ENCODE measurements around the gene STAB1. TPM values are rescaled to one million over a fixed set of nuclear protein-coding genes. Genes with fewer than 3 reads are reported as not detected.

The STAB1 gene
- total RNA-seq, 1 experiment from 2014 or later: 0.33 TPM

DNA sequence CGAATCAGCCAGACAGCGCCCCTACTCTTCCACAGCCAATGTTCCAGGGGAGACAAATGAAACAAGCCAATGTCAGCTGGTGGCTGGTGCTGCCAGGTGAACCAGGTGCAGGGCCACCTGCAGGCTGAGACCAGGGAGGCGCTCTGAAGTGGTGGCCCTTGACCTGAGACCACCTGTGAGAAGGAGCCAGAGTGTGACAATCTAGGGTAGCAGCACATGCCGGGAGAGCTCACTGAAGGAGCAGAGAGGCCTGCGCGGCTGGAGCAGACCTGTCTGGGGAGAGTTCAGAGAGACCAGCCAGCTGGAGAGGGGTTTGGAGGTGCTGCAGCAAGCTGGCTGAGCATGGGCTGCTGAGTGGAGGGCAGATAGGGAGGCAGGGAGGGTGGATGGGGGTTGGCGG is 693 bp upstream of the STAB1 start:
- intact Hi-C loops (cut with micrococcal nuclease): no loop called here
- BruUV-seq (replicated peaks): no TSS peak
- ChIA-PET CTCF (no interaction called here), POLR2A (ENCODE audit: unreplicated experiment) (no interaction called here)
- Histone ChIP-seq H3K9me3 (ENCODE audit: low read length) (no peaks in the 10 kb centered on the region), H2AFZ (ENCODE audit: low read length) (no peak overlapping the region), H3K27ac (ENCODE audit: low read length) (no peak overlapping the region), H3K4me2 (ENCODE audit: low read length) (no peak overlapping the region), H3K36me3 (ENCODE audit: low read depth, low read length) (peaks cover 12% of the 10 kb centered on the region; the same call in 1 of the 2 replicates), H3F3A (ENCODE audit: low read length, unreplicated experiment) (no peaks in the 10 kb centered on the region), H3K4me1 (ENCODE audit: insufficient read depth, low read length) (no peaks in the 10 kb centered on the region), H3K9ac (ENCODE audit: low read length) (no peak overlapping the region), H3K79me2 (ENCODE audit: low read length) (no peaks in the 10 kb centered on the region), H3K4me3 (ENCODE audit: low read length) (no peak overlapping the region), H3K27me3 (ENCODE audit: low read length) (no peaks in the 10 kb centered on the region), H3K9me2 (replicated peaks; ENCODE audit: low read length) (no peaks in the 10 kb centered on the region), H4K20me1 (ENCODE audit: low read length) (no peaks in the 10 kb centered on the region)
- no peak for ATAC-seq
- no peak for DNase-seq
- TF ChIP-seq EZH2 (IDR thresholded peaks at IDR 0.05; ENCODE audit: low read length, unreplicated experiment) (no peak), EZH2phosphoT487 (IDR thresholded peaks at IDR 0.05; ENCODE audit: borderline replicate concordance, low read length) (no peak)
- TF ChIP-seq, protein P1, sequence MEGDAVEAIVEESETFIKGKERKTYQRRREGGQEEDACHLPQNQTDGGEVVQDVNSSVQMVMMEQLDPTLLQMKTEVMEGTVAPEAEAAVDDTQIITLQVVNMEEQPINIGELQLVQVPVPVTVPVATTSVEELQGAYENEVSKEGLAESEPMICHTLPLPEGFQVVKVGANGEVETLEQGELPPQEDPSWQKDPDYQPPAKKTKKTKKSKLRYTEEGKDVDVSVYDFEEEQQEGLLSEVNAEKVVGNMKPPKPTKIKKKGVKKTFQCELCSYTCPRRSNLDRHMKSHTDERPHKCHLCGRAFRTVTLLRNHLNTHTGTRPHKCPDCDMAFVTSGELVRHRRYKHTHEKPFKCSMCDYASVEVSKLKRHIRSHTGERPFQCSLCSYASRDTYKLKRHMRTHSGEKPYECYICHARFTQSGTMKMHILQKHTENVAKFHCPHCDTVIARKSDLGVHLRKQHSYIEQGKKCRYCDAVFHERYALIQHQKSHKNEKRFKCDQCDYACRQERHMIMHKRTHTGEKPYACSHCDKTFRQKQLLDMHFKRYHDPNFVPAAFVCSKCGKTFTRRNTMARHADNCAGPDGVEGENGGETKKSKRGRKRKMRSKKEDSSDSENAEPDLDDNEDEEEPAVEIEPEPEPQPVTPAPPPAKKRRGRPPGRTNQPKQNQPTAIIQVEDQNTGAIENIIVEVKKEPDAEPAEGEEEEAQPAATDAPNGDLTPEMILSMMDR (conservative IDR thresholded peaks at IDR 0.05; ENCODE audit: low read depth, low read length): no peak

DNA sequence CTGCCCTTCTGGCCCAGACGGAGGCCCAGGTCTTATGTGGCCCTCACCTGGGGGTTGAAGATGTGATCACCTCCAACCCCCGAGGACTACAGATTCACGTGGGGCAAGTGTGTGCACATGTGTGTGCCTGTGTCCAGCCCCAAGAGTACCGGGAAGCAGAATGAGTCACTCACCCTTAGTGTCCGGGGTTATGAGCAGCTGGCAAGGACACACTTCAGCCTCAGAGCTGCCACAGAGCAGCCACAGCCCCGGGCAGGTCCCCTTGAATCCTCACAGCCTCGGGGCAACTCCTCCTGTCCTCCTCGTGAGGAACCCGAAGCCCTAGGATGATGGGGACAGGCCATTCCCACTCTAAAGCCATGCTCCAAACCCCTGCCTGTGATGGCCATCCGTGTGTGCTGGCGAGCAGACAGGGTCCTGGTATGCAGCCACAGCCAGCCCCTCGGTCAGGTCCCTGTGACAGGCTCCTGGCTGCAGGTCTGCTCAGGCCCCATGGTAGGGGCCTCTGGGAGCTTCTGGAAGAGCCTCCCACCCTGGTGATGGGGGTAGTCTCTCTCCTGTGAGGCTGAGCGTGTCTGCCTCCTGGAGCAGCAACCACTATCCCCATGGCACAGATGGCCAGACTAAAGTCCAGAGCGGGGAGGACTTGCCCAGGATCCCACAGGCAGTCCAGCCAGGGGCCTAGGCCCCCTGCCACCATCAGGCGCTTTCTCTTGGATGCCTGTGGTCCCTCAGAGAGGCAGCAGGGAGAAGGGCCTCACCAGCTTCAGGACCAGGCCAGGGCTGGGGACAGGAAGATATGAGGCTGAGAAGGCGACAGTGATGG is 852 bp downstream of the STAB1 start:
- no peaks in the 10 kb centered on the region for H3K79me2 ChIP-seq (ENCODE audit: low read length)
- H3K27ac ChIP-seq (ENCODE audit: low read length): no peak overlapping the region
- H3K4me2 ChIP-seq (ENCODE audit: low read length): no peak overlapping the region
- no peaks in the 10 kb centered on the region for H3K27me3 ChIP-seq (ENCODE audit: low read length)
- H3F3A ChIP-seq (ENCODE audit: low read length, unreplicated experiment): no peaks in the 10 kb centered on the region
- no peaks in the 10 kb centered on the region for H3K9me3 ChIP-seq (ENCODE audit: low read length)
- ChIA-PET CTCF (no interaction called here), POLR2A (ENCODE audit: unreplicated experiment) (no interaction called here)
- H3K9ac ChIP-seq (ENCODE audit: low read length): no peak overlapping the region
- no TSS peak for BruUV-seq (replicated peaks)
- DNase-seq (no peak), ATAC-seq (peak; percentile 52)
- no peaks in the 10 kb centered on the region for H3K9me2 ChIP-seq (replicated peaks; ENCODE audit: low read length)
- intact Hi-C loops (cut with micrococcal nuclease): no loop called here
- H3K36me3 ChIP-seq (ENCODE audit: low read depth, low read length): peaks cover 12% of the 10 kb centered on the region; the same call in 1 of the 2 replicates
- H2AFZ ChIP-seq (ENCODE audit: low read length): no peak overlapping the region
- TF ChIP-seq EZH2phosphoT487 (IDR thresholded peaks at IDR 0.05; ENCODE audit: borderline replicate concordance, low read length): no peak
- H4K20me1 ChIP-seq (ENCODE audit: low read length): no peaks in the 10 kb centered on the region
- H3K4me3 ChIP-seq (ENCODE audit: low read length): no peak overlapping the region
- H3K4me1 ChIP-seq (ENCODE audit: insufficient read depth, low read length): no peaks in the 10 kb centered on the region

- no peak overlapping the region for H3K27ac ChIP-seq (ENCODE audit: low read length)
- TF ChIP-seq EZH2 (IDR thresholded peaks at IDR 0.05; ENCODE audit: low read length, unreplicated experiment): no peak
- TF ChIP-seq, protein P1 (conservative IDR thresholded peaks at IDR 0.05; ENCODE audit: low read depth, low read length): no peak
- TF ChIP-seq EZH2phosphoT487 (IDR thresholded peaks at IDR 0.05; ENCODE audit: borderline replicate concordance, low read length): no peak
- H3K4me3 ChIP-seq (ENCODE audit: low read length): no peak overlapping the region
- no peaks in the 10 kb centered on the region for H3K9me3 ChIP-seq (ENCODE audit: low read length)
- no peaks in the 10 kb centered on the region for H3K4me1 ChIP-seq (ENCODE audit: insufficient read depth, low read length)
- H3K27me3 ChIP-seq (ENCODE audit: low read length): no peaks in the 10 kb centered on the region
- no peak overlapping the region for H2AFZ ChIP-seq (ENCODE audit: low read length)
- POLR2A ChIA-PET (ENCODE audit: unreplicated experiment): no interaction called here
- no peak overlapping the region for H3K4me2 ChIP-seq (ENCODE audit: low read length)
- ATAC-seq: no peak
- no peaks in the 10 kb centered on the region for H3K36me3 ChIP-seq (ENCODE audit: low read depth, low read length)
- no peak for DNase-seq
- CTCF ChIA-PET: no interaction called here
- BruUV-seq (replicated peaks): no TSS peak
- H3K9me2 ChIP-seq (replicated peaks; ENCODE audit: low read length): no peaks in the 10 kb centered on the region
- intact Hi-C loops (cut with micrococcal nuclease): no loop called here
- no peaks in the 10 kb centered on the region for H4K20me1 ChIP-seq (ENCODE audit: low read length)
- no peaks in the 10 kb centered on the region for H3F3A ChIP-seq (ENCODE audit: low read length, unreplicated experiment)
- H3K79me2 ChIP-seq (ENCODE audit: low read length): no peaks in the 10 kb centered on the region
- H3K9ac ChIP-seq (ENCODE audit: low read length): no peak overlapping the region
Measured at GRCh38 chr3:52498137-52499054, 3.3 kb downstream of the STAB1 start.

Measured in PC-3 (cell line).